GM23338 (cell line): Measurements from ENCODE around the gene CHMP4B. TPM values are rescaled to one million over a fixed set of nuclear protein-coding genes. Genes with fewer than 3 reads are reported as not detected.

ENCODE experiments used
- ATAC-seq: fragments of 200-7000 bp; cut with Tn5 transposase; 3 replicates; pipeline ENCODE4 v1.9.1; 2020
- DNase-seq: peaks from one replicate; pipeline ENCODE4 v3.0.0-alpha.2; 2015; ENCODE audit warnings: low spot score
- H2AFZ ChIP-seq: fragments of 200-600 bp; sonication (generic); 2 replicates; pipeline ENCODE4 v1.8.0; 2016; ENCODE audit warnings: antibody characterized with exemption, mild to moderate bottlenecking, moderate library complexity
- H3F3A ChIP-seq: fragments of 200-600 bp; sonication (generic); replicated peaks from 2 replicates; pipeline ENCODE4 v1.8.0; 2017; ENCODE audit warnings: antibody characterized with exemption, mixed run types, low read depth
- H3K27ac ChIP-seq: fragments of 200-600 bp; sonication (generic); 2 replicates; pipeline ENCODE4 v1.6.1; 2016; ENCODE audit warnings: low read depth
- H3K27me3 ChIP-seq: fragments of 200-600 bp; sonication (generic); 2 replicates; pipeline ENCODE4 v1.8.0; 2016; ENCODE audit warnings: mild to moderate bottlenecking, mixed run types, moderate library complexity; ENCODE audit not compliant: insufficient read depth
- H3K36me3 ChIP-seq: fragments of 200-600 bp; sonication (generic); 2 replicates; pipeline ENCODE4 v1.8.0; 2016; ENCODE audit warnings: mild to moderate bottlenecking; ENCODE audit not compliant: insufficient read depth
- H3K4me1 ChIP-seq: fragments of 200-600 bp; sonication (generic); 2 replicates; pipeline ENCODE4 v1.8.0; 2016; ENCODE audit warnings: mild to moderate bottlenecking, moderate library complexity; ENCODE audit not compliant: insufficient read depth
- H3K4me2 ChIP-seq: fragments of 200-600 bp; sonication (generic); 2 replicates; pipeline ENCODE4 v1.7.1; 2017; ENCODE audit warnings: mixed run types
- H3K4me3 ChIP-seq: fragments of 200-600 bp; sonication (generic); 2 replicates; pipeline ENCODE4 v1.6.1; 2016; ENCODE audit warnings: mixed run types
- H3K79me2 ChIP-seq: fragments of 200-600 bp; sonication (generic); replicated peaks from 2 replicates; pipeline ENCODE4 v1.8.0; 2017; ENCODE audit warnings: mild to moderate bottlenecking; ENCODE audit not compliant: insufficient read depth
- H3K9me2 ChIP-seq: fragments of 200-600 bp; sonication (generic); 2 replicates; pipeline ENCODE4 v1.8.0; 2017; ENCODE audit not compliant: insufficient read depth
- H4K20me1 ChIP-seq: fragments of 200-600 bp; sonication (generic); replicated peaks from 2 replicates; pipeline ENCODE4 v1.8.0; 2017; ENCODE audit warnings: mild to moderate bottlenecking; ENCODE audit not compliant: insufficient read depth
- H3K27ac Mint-ChIP-seq: 2 replicates; pipeline ENCODE4 v1.8.0; 2020; ENCODE audit warnings: inconsistent platforms, mild to moderate bottlenecking, moderate library complexity, mixed read lengths
- H3K27me3 Mint-ChIP-seq: 3 replicates; pipeline ENCODE4 v1.8.0; 2022; ENCODE audit warnings: low read depth, mild to moderate bottlenecking, moderate library complexity, mixed read lengths, inconsistent platforms; ENCODE audit not compliant: insufficient read depth, poor library complexity
- H3K36me3 Mint-ChIP-seq: 3 replicates; pipeline ENCODE4 v1.8.0; 2021; ENCODE audit warnings: low read depth, mild to moderate bottlenecking, inconsistent platforms, moderate library complexity, mixed read lengths
- H3K4me1 Mint-ChIP-seq: 3 replicates; pipeline ENCODE4 v1.8.0; 2020; ENCODE audit warnings: mild to moderate bottlenecking, inconsistent platforms, mixed read lengths
- H3K4me3 Mint-ChIP-seq: 3 replicates; pipeline ENCODE4 v1.8.0; 2021; ENCODE audit warnings: moderate library complexity, mild to moderate bottlenecking, inconsistent platforms, mixed read lengths
- H3K9me3 Mint-ChIP-seq: 3 replicates; pipeline ENCODE4 v1.8.0; 2020; ENCODE audit warnings: moderate library complexity, mild to moderate bottlenecking, inconsistent platforms, mixed read lengths
- CREB1 ChIP-seq: fragments of 250-450 bp; sonication (Bioruptor Pico); IDR thresholded peaks from 2 replicates; pipeline ENCODE4 v1.5.0; 2020; ENCODE audit warnings: low read depth, mild to moderate bottlenecking, moderate library complexity
- CTCF ChIP-seq, 2 experiments: fragments of 200-600 bp in 1 of 2; sonication (generic) in 1 of 2; conservative IDR thresholded peaks; 2 replicates each; pipeline versions ENCODE4 v1.5.1 to v1.6.1; 2016 to 2017; ENCODE audit warnings: antibody characterized with exemption in 2 of 2, low read depth in 2 of 2, mild to moderate bottlenecking in 2 of 2, moderate library complexity in 1 of 2
- ETS1 ChIP-seq: IDR thresholded peaks from 2 replicates; pipeline ENCODE4 v1.6.1; 2016; ENCODE audit warnings: antibody characterized with exemption
- EZH2 ChIP-seq: fragments of 200-600 bp; sonication (generic); IDR thresholded peaks from one replicate; pipeline ENCODE4 v1.8.0; 2017; ENCODE audit warnings: antibody characterized with exemption, mild to moderate bottlenecking, low read depth; ENCODE audit not compliant: unreplicated experiment
- EZH2phosphoT487 ChIP-seq: fragments of 200-600 bp; sonication (generic); IDR thresholded peaks from one replicate; pipeline ENCODE4 v1.8.1; 2018; ENCODE audit warnings: antibody characterized with exemption; ENCODE audit not compliant: unreplicated experiment
- JUNB ChIP-seq: IDR thresholded peaks from one replicate; pipeline ENCODE4 v1.6.1; 2016; ENCODE audit warnings: antibody characterized with exemption; ENCODE audit not compliant: unreplicated experiment
- NANOG ChIP-seq: IDR thresholded peaks from 2 replicates; pipeline ENCODE4 v1.6.1; 2016; ENCODE audit warnings: antibody characterized with exemption, borderline replicate concordance
- POLR2AphosphoS5 ChIP-seq: IDR thresholded peaks from 2 replicates; pipeline ENCODE4 v1.6.1; 2016; ENCODE audit warnings: antibody characterized with exemption, low read depth
- REST ChIP-seq: IDR thresholded peaks from one replicate; pipeline ENCODE4 v1.6.1; 2018; ENCODE audit warnings: antibody characterized with exemption; ENCODE audit not compliant: unreplicated experiment
- STAT1 ChIP-seq: IDR thresholded peaks from one replicate; pipeline ENCODE4 v1.6.1; 2016; ENCODE audit warnings: antibody characterized with exemption; ENCODE audit not compliant: unreplicated experiment
- ZNF331 ChIP-seq: fragments of 250-450 bp; sonication (Bioruptor Pico); IDR thresholded peaks from 2 replicates; pipeline ENCODE4 v1.5.0; 2020; ENCODE audit warnings: low read depth, mild to moderate bottlenecking, moderate library complexity
- polyA plus RNA-seq: library from polyadenylated mRNA; unstranded; fragments of >200 nt; fragmentation: Nextera tagmentation; extraction: Ambion mirVana; gene quantifications from 2 replicates; pipeline ENCODE4 v1.2.1, GENCODE V29; 2016
- total RNA-seq: library from RNA; depleted of rRNA; stranded (reverse); fragments of >200 nt; shearing (Covaris generic); gene quantifications from 2 replicates; pipeline ENCODE4 v1.2.3, GENCODE V29; 2014

CHMP4B gene
- total and polyA plus RNA-seq, 2 experiments from 2014 or later: 14.5 to 49.3 TPM

- TF ChIP-seq POLR2AphosphoS5: no peak
- no peak for TF ChIP-seq EZH2phosphoT487
- TF ChIP-seq ZNF331 (CRISPR knock-in tag): no peak
- no peak for TF ChIP-seq EZH2
- no peak for TF ChIP-seq NANOG
- no peak for TF ChIP-seq ETS1
Observed at GRCh38 chr20:33859751-33860150, 48.6 kb downstream of the CHMP4B start (continued).

- no peaks in the 10 kb centered on the region for H3K9me3 Mint-ChIP-seq
- H3K27ac ChIP-seq: no peak overlapping the region
- H3K4me3 ChIP-seq: no peak overlapping the region
- no peaks in the 10 kb centered on the region for H3K27me3 ChIP-seq
- H3K79me2 ChIP-seq: no peaks in the 10 kb centered on the region
- no peaks in the 10 kb centered on the region for H3F3A ChIP-seq
- no peak overlapping the region for H3K4me3 Mint-ChIP-seq
- no peaks in the 10 kb centered on the region; the same call in 1 of the 2 replicates for H3K4me1 ChIP-seq
- no peak overlapping the region for H3K4me2 ChIP-seq
- H2AFZ ChIP-seq: no peak overlapping the region
- H3K27me3 Mint-ChIP-seq: peaks cover 8% of the 10 kb centered on the region
- no peak for DNase-seq
- peaks cover 5% of the 10 kb centered on the region; the same call in 2 of the 3 replicates for H3K36me3 Mint-ChIP-seq
- ATAC-seq: no peak
- 0 out of 2 replicates have a peak, but pooled peaks cover 3% of the 10 kb centered on the region for H3K9me2 ChIP-seq
- H4K20me1 ChIP-seq: no peaks in the 10 kb centered on the region
- H3K36me3 ChIP-seq: no peaks in the 10 kb centered on the region
- H3K27ac Mint-ChIP-seq: no peak overlapping the region
- peaks cover 12% of the 10 kb centered on the region for H3K4me1 Mint-ChIP-seq
- no peak for TF ChIP-seq EZH2
- TF ChIP-seq ETS1: no peak
- no peak for TF ChIP-seq REST
- no peak for TF ChIP-seq JUNB
- no peak for TF ChIP-seq CTCF (conservative IDR thresholded peaks at IDR 0.05; ENCODE audit: low read depth in 2 of 2)
- no peak for TF ChIP-seq STAT1
- TF ChIP-seq EZH2phosphoT487: no peak
- no peak for TF ChIP-seq CREB1
- no peak for TF ChIP-seq ZNF331 (CRISPR knock-in tag)
- TF ChIP-seq POLR2AphosphoS5: no peak
Observed at GRCh38 chr20:33861458-33861857, 50.3 kb downstream of the CHMP4B start.
